GM12878 (cell line): ENCODE data around the gene OPRL1. TPM values are rescaled to one million over a fixed set of nuclear protein-coding genes. Genes with fewer than 3 reads are reported as not detected.

ENCODE experiments used
- ATAC-seq: fragments of 200-7000 bp; cut with Tn5 transposase; 3 replicates; pipeline ENCODE4 v1.9.1; 2020; ENCODE audit warnings: mild to moderate bottlenecking, moderate library complexity
- BruUV-seq: library from RNA; stranded (reverse); fragments of 400-500 nt; replicated peaks from 2 replicates; lab custom pipeline; 2021; lab: Mats Ljungman, UMichigan
- CTCF ChIA-PET: fragments of 300-600 bp; sonication (Branson Sonifier 250); formaldehyde crosslinking; extraction: SDS; loops from one replicate; lab custom pipeline; 2021; ENCODE audit warnings: inconsistent platforms; lab: Yijun Ruan, JAX
- POLR2A ChIA-PET: fragments of 350-600 bp; formaldehyde crosslinking; extraction: SDS; loops from one replicate; lab custom pipeline; 2021; ENCODE audit warnings: inconsistent platforms; lab: Charles Lee
- RAD21 ChIA-PET: fragments of 300-600 bp; sonication (Branson Sonifier 250); formaldehyde crosslinking; loops from one replicate; lab custom pipeline; 2023; ENCODE audit warnings: antibody characterized with exemption; ENCODE audit not compliant: unreplicated experiment; lab: Charles Lee
- SMC1A ChIA-PET: fragments of 300-600 bp; sonication (Branson Sonifier 250); formaldehyde crosslinking; loops from one replicate; lab custom pipeline; 2023; ENCODE audit not compliant: unreplicated experiment, uncharacterized antibody; lab: Charles Lee
- DNase-seq: peaks from one replicate; pipeline ENCODE4 v3.0.0-alpha.2; 2011; ENCODE audit warnings: low read depth, low spot score
- FAIRE-seq: peaks from 3 replicates; lab custom pipeline; 2011; peaks lifted over from hg19 to GRCh38; lab: Jason Lieb, UNC
- H2AFZ ChIP-seq: 2 replicates; pipeline ENCODE4 v1.6.0; 2011; ENCODE audit warnings: low read depth, low read length, control low read depth; ENCODE audit not compliant: control insufficient read depth
- H3K27ac ChIP-seq: 2 replicates; pipeline ENCODE4 v1.5.1; 2011; ENCODE audit warnings: control low read depth; ENCODE audit not compliant: control insufficient read depth, insufficient read depth
- H3K27me3 ChIP-seq, 2 experiments: replicated peaks in 1 of 2; 2 replicates each; pipeline versions ENCODE4 v1.6.0 to v1.6.1; 2011; ENCODE audit warnings: low read length in 1 of 2; ENCODE audit not compliant: control insufficient read depth in 2 of 2, insufficient read depth in 2 of 2
- H3K36me3 ChIP-seq, 2 experiments: 2 replicates each; pipeline ENCODE4 v1.5.1; 2011; ENCODE audit warnings: low read length in 1 of 2; ENCODE audit not compliant: control insufficient read depth in 2 of 2, insufficient read depth in 2 of 2
- H3K4me1 ChIP-seq: 2 replicates; pipeline ENCODE4 v1.6.1; 2011; ENCODE audit warnings: mild to moderate bottlenecking, low read length, moderate library complexity, mixed read lengths; ENCODE audit not compliant: control insufficient read depth, insufficient read depth
- H3K4me2 ChIP-seq: 2 replicates; pipeline ENCODE4 v1.6.0; 2011; ENCODE audit warnings: control low read depth; ENCODE audit not compliant: control insufficient read depth, insufficient read depth
- H3K4me3 ChIP-seq: fragments of 200-600 bp; sonication (generic); 2 replicates; pipeline ENCODE4 v1.5.1; 2016
- H3K79me2 ChIP-seq: 2 replicates; pipeline ENCODE4 v1.6.0; 2011; ENCODE audit warnings: low read length; ENCODE audit not compliant: control insufficient read depth, insufficient read depth
- H3K9ac ChIP-seq: 2 replicates; pipeline ENCODE4 v1.8.0; 2011; ENCODE audit warnings: low read length, control low read depth, mixed read lengths; ENCODE audit not compliant: control insufficient read depth, insufficient read depth
- H3K9me3 ChIP-seq: replicated peaks from 3 replicates; pipeline ENCODE4 v1.5.1; 2011; ENCODE audit warnings: mild to moderate bottlenecking, low read length; ENCODE audit not compliant: control insufficient read depth, insufficient read depth
- H4K20me1 ChIP-seq: 2 replicates; pipeline ENCODE4 v1.6.0; 2011; ENCODE audit not compliant: control insufficient read depth, insufficient read depth
- HCFC1 ChIP-seq: fragments of 150-350 bp; IDR thresholded peaks from 2 replicates; pipeline ENCODE4 v1.6.1; 2014; ENCODE audit warnings: low read length
- NR2F1 ChIP-seq: fragments of 450-650 bp; conservative IDR thresholded peaks from 2 replicates; pipeline ENCODE4 v1.6.1; 2017; ENCODE audit warnings: mild to moderate bottlenecking
- POLR2A ChIP-seq: IDR thresholded peaks from 2 replicates; pipeline ENCODE4 v1.6.1; 2011; ENCODE audit warnings: low read depth, mild to moderate bottlenecking, low read length
- POLR2AphosphoS2 ChIP-seq: IDR thresholded peaks from 2 replicates; pipeline ENCODE4 v1.6.1; 2011; ENCODE audit warnings: low read depth, mild to moderate bottlenecking, low read length, improper control_type of control experiment, moderate library complexity
- USF1 ChIP-seq: IDR thresholded peaks from 2 replicates; pipeline ENCODE4 v1.6.1; 2011; ENCODE audit warnings: borderline replicate concordance, low read depth, mild to moderate bottlenecking, moderate library complexity, mixed read lengths, low read length; ENCODE audit not compliant: insufficient read depth; ENCODE audit errors: extremely low read length
- WGBS: methylation state at CpG from one replicate; pipeline ENCODE4 v1.1.6; 2016; ENCODE audit warnings: low lambda C conversion rate; ENCODE audit not compliant: insufficient replicate concordance, insufficient coverage; ENCODE audit errors: missing lambda C conversion rate; 5-methylcytosine and 5-hydroxymethylcytosine counted together
- in situ Hi-C: fragments of 300-500 bp; cut with MboI; formaldehyde crosslinking; loops from 9 replicates; pipeline ENCODE4 v1.14.3; 2018; ENCODE audit warnings: mixed read lengths
- intact Hi-C: fragments of 100-400 bp; cut with micrococcal nuclease; formaldehyde crosslinking; loops from one replicate; pipeline ENCODE4 v1.14.2; 2022; ENCODE audit not compliant: unreplicated experiment
- polyA plus RNA-seq, 11 experiments: library from polyadenylated mRNA; depleted of rRNA in 4 of 11; unstranded in 6 of 11; stranded (reverse) in 5 of 11; fragments of >200 nt; fragmentation: Nextera tagmentation in 4 of 11; fragmentation: Illumina TruSeq in 1 of 11; extraction: Ambion mirVana in 4 of 11; extraction: Trizol in 1 of 11; gene quantifications; 1 replicate in 1 of 11; 2 replicates in 10 of 11; pipeline versions ENCODE4 v1.2.1 to v1.2.3, GENCODE V29; 2011 to 2016; ENCODE audit warnings: inconsistent platforms in 2 of 11, missing spikeins in 2 of 11, low read depth in 1 of 11
- total RNA-seq, 4 experiments: library from RNA; depleted of rRNA in 3 of 4; stranded (reverse); fragments of >200 nt in 3 of 4; fragmentation: Illumina TruSeq in 1 of 4; extraction: Trizol in 1 of 4; gene quantifications; 2 replicates each; pipeline versions ENCODE4 v1.2.1 to v1.2.3, GENCODE V29; 2013 to 2021

The OPRL1 gene
- total and polyA plus RNA-seq, 10 of the 15 experiments (the other 5 are each of a cell fraction or from before 2014, with no cell fraction given), result 0.04 to 0.41 (median 0.24) TPM; not detected in 1

- no TSS peak for BruUV-seq
- WGBS, result 93% methylated on average over 19 of the region's 19 CpGs
- POLR2A ChIA-PET, result interaction anchor here (0.6 to 0.7 kb wide), 2 partner anchors 11 to 397 kb away, joined by 4 to 5 read pairs; no protein-coding TSS in a partner anchor
- no peak for ATAC-seq
- RAD21 ChIA-PET, result no interaction called here
- intact Hi-C loops (no loop called here), in situ Hi-C loops (no loop called here)
- SMC1A ChIA-PET, result no interaction called here
- Histone ChIP-seq H3K4me1 (peaks cover 31% of the 10 kb centered on the region), H3K9me3 (no peaks in the 10 kb centered on the region), H3K9ac (no peak overlapping the region), H3K4me2 (no peak overlapping the region), H3K27me3 (no peaks in the 10 kb centered on the region), H3K79me2 (no peaks in the 10 kb centered on the region; the same call in 1 of the 2 replicates), H2AFZ (no peak overlapping the region), H3K36me3 (peaks cover 30 to 40% of the 10 kb centered on the region in 2 experiments), H3K27ac (no peak overlapping the region), H4K20me1 (no peaks in the 10 kb centered on the region), H3K4me3 (no peak overlapping the region)
- CTCF ChIA-PET, result interaction anchor here (0.7 kb wide), 1 partner anchor 37 kb away, joined by 3 read pairs; no protein-coding TSS in a partner anchor
- FAIRE-seq, result no peak
- DNase-seq, result no peak
- TF ChIP-seq NR2F1, result no peak
- TF ChIP-seq POLR2A, result peak; percentile 11; the same call in 1 of the 2 replicates
These were observed 48.0 kb upstream of the OPRL1 start for GRCh38 chr20:64031822-64032314.

GRCh38 chr20:64032706-64033624, 46.9 kb upstream of the OPRL1 start:
- no peak overlapping the region for H3K9ac ChIP-seq
- no peaks in the 10 kb centered on the region; the same call in none of the 2 replicates for H3K79me2 ChIP-seq
- ChIA-PET CTCF (no interaction called here), POLR2A (interaction anchor here (1.6 kb wide), 1 partner anchor 53 kb away, joined by 8 read pairs; the partner anchor contains the start of genes PRPF6 and SAMD10), SMC1A (no interaction called here), RAD21 (no interaction called here)
- H3K9me3 ChIP-seq, result no peaks in the 10 kb centered on the region
- no peaks in the 10 kb centered on the region for H3K27me3 ChIP-seq
- H3K4me2 ChIP-seq, result no peak overlapping the region
- intact Hi-C loops, result no loop called here
- H2AFZ ChIP-seq, result no peak overlapping the region
- TF ChIP-seq POLR2AphosphoS2, result peak; percentile 23; the same call in 1 of the 2 replicates
- 0 out of 2 replicates have a peak, but pooled peaks have one; percentile 20 for TF ChIP-seq POLR2A
- no peak for TF ChIP-seq HCFC1
- no peak for TF ChIP-seq USF1
- in situ Hi-C loops, result no loop called here
- ATAC-seq (no peak), DNase-seq (no peak), FAIRE-seq (no peak)
- WGBS, result 97% methylated on average over 30 of the region's 31 CpGs
- H3K4me1 ChIP-seq, result peaks cover 37% of the 10 kb centered on the region
- H3K27ac ChIP-seq, result no peak overlapping the region
- peaks cover 20 to 30% of the 10 kb centered on the region in 2 experiments; a peak in 3 of 4 replicates for H3K36me3 ChIP-seq
- no peaks in the 10 kb centered on the region for H4K20me1 ChIP-seq
- no peak overlapping the region for H3K4me3 ChIP-seq
- BruUV-seq, result no TSS peak
